Spleen (tissue), 11 donors: ENCODE measurements around the gene TNPO3. TPM values are rescaled to one million over a fixed set of nuclear protein-coding genes. Genes with fewer than 3 reads are reported as not detected.

Experiments used
- DNase-seq: peaks from one replicate; pipeline ENCODE4 v3.0.0-alpha.2; 2020
- H3K27ac ChIP-seq, 8 donors: fragments of 200-600 bp; sonication (generic) in 7 of 8; 1 replicate in 4 of 8; 2 replicates in 4 of 8; pipeline versions ENCODE4 v1.5.0 to v1.8.0; 2016 to 2021; ENCODE audit warnings: inconsistent platforms in 4 of 8, mild to moderate bottlenecking in 4 of 8, moderate library complexity in 1 of 8
- H3K27me3 ChIP-seq, 7 donors: fragments of 200-600 bp; sonication (generic) in 6 of 7; replicated peaks in 1 of 7; 1 replicate in 4 of 7; 2 replicates in 3 of 7; pipeline versions ENCODE4 v1.5.0 to v1.8.0; 2016 to 2021; ENCODE audit warnings: inconsistent platforms in 3 of 7, mild to moderate bottlenecking in 1 of 7
- H3K36me3 ChIP-seq, 6 donors: fragments of 200-600 bp; sonication (generic) in 5 of 6; 1 replicate in 4 of 6; 2 replicates in 2 of 6; pipeline versions ENCODE4 v1.5.0 to v1.8.0; 2016 to 2021; ENCODE audit warnings: inconsistent platforms in 2 of 6
- H3K4me1 ChIP-seq, 6 donors: fragments of 200-600 bp; sonication (generic) in 5 of 6; 1 replicate in 3 of 6; 2 replicates in 3 of 6; pipeline versions ENCODE4 v1.5.0 to v1.8.0; 2016 to 2021; ENCODE audit warnings: inconsistent platforms in 3 of 6
- H3K4me3 ChIP-seq, 8 donors: fragments of 200-600 bp; sonication (generic) in 7 of 8; 1 replicate in 4 of 8; 2 replicates in 4 of 8; pipeline versions ENCODE4 v1.5.0 to v1.8.0; 2016 to 2021; ENCODE audit warnings: inconsistent platforms in 4 of 8, mild to moderate bottlenecking in 4 of 8, moderate library complexity in 2 of 8
- H3K9me3 ChIP-seq, 8 donors: fragments of 200-600 bp; sonication (generic) in 7 of 8; 1 replicate in 4 of 8; 2 replicates in 4 of 8; pipeline versions ENCODE4 v1.5.0 to v1.8.0; 2016 to 2021; ENCODE audit warnings: inconsistent platforms in 4 of 8
- POLR2A ChIP-seq, 3 donors: fragments of 450-650 bp; IDR thresholded peaks; one replicate each; pipeline ENCODE4 v1.5.1; 2017; ENCODE audit warnings: antibody characterized with exemption in 3 of 3, mild to moderate bottlenecking in 1 of 3
- POLR2AphosphoS5 ChIP-seq, 3 donors: sonication (generic); formaldehyde crosslinking; IDR thresholded peaks; one replicate each; pipeline ENCODE4 v1.5.1; 2017; ENCODE audit warnings: antibody characterized with exemption in 3 of 3
- WGBS, 5 donors: extraction: QIAGEN DNeasy Blood & Tissue Kit in 3 of 5; methylation state at CpG; one replicate each; pipeline versions ENCODE4 v1.1.5 to v1.1.7; 2013 to 2018; 5-methylcytosine and 5-hydroxymethylcytosine counted together
- intact Hi-C: fragments of 100-400 bp; cut with DNase I; formaldehyde crosslinking; loops from one replicate; pipeline ENCODE4 v1.15.0; 2023; ENCODE audit warnings: low total_unique reads
- polyA plus RNA-seq, 3 donors: library from polyadenylated mRNA; stranded (reverse); fragments of 200-250 nt; gene quantifications; one replicate each; pipeline ENCODE4 v1.2.1, GENCODE V29; 2013
- total RNA-seq, 7 donors: library from RNA; depleted of rRNA in 3 of 7; stranded (reverse); fragments of >200 nt in 3 of 7; fragmentation: NEBNext Ultra II Directional in 4 of 7; extraction: Animal tissue kit (Norgen Biotek cat#: 25700) in 4 of 7; gene quantifications; one replicate each; pipeline versions ENCODE4 v1.1.0 to v1.2.1, GENCODE V29; 2016 to 2021
- TF ChIP-seq, protein P1 (sequence below), 11 experiments: fragments of 200-600 bp in 7 of 11; fragments of 450-650 bp in 4 of 11; sonication (generic) in 4 of 11; IDR thresholded peaks in 8 of 11; conservative IDR thresholded peaks in 3 of 11; 1 replicate in 7 of 11; 2 replicates in 4 of 11; pipeline versions ENCODE4 v1.4.0 to v1.8.0; 2016 to 2021; ENCODE audit warnings: antibody characterized with exemption in 11 of 11, inconsistent platforms in 4 of 11, mild to moderate bottlenecking in 1 of 11
- donor health status: healthy with polysubstance abuse.
- donor health status: DM: no; HTN: no; CAD: no; lungs with moderate emphysema.
- donor health status: DM: no; HTN: no; CAD: no.
- donor health status: Bipolar disorder and iron deficiency.
- donor health status: healthy.
- donor health status: DM: no; HTN: no; CAD: no.
- donor health status: DM: yes; HTN: yes; CAD: no.

Gene TNPO3
- total and polyA plus RNA-seq, 10 donors = 11.2 to 49.0 (median 35.1) TPM

DNA sequence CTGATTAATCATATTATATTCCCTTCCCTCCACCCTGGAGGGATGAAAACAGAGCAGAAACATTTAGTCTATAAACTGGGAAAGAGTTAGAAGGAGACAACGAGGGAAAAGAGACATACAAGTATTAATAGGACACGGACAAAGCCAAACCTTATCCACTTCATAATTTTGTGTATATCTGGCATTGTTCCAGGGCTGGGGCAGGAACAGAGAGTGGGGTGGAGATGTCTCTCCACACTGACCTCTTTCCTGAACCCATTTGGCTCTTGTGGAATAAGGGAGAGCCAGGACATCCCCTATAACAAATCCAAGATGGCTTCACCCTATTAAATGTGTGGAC lies 45.9 kb upstream of the TNPO3 start:
- Histone ChIP-seq H3K4me3 (no peak overlapping the region), H3K27ac (no peak overlapping the region), H3K9me3 (no peaks in the 10 kb centered on the region), H3K4me1 (peaks cover 0 to 2% (median under 1%) of the 10 kb centered on the region in 6 donors), H3K36me3 (no peaks in the 10 kb centered on the region), H3K27me3 (no peaks in the 10 kb centered on the region)
- WGBS, 5 donors = 50 to 75% (median 68%) methylated on average over 2 of the region's 2 CpGs
- DNase-seq = no peak
- TF ChIP-seq, protein P1, sequence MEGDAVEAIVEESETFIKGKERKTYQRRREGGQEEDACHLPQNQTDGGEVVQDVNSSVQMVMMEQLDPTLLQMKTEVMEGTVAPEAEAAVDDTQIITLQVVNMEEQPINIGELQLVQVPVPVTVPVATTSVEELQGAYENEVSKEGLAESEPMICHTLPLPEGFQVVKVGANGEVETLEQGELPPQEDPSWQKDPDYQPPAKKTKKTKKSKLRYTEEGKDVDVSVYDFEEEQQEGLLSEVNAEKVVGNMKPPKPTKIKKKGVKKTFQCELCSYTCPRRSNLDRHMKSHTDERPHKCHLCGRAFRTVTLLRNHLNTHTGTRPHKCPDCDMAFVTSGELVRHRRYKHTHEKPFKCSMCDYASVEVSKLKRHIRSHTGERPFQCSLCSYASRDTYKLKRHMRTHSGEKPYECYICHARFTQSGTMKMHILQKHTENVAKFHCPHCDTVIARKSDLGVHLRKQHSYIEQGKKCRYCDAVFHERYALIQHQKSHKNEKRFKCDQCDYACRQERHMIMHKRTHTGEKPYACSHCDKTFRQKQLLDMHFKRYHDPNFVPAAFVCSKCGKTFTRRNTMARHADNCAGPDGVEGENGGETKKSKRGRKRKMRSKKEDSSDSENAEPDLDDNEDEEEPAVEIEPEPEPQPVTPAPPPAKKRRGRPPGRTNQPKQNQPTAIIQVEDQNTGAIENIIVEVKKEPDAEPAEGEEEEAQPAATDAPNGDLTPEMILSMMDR (IDR thresholded peaks at IDR 0.05 in 8 of 11, conservative IDR thresholded peaks at IDR 0.05 in 3 of 11) = no peak
- TF ChIP-seq POLR2AphosphoS5 (IDR thresholded peaks at IDR 0.05) = no peak
- TF ChIP-seq POLR2A (IDR thresholded peaks at IDR 0.05) = no peak
- intact Hi-C loops = no loop called here

DNA sequence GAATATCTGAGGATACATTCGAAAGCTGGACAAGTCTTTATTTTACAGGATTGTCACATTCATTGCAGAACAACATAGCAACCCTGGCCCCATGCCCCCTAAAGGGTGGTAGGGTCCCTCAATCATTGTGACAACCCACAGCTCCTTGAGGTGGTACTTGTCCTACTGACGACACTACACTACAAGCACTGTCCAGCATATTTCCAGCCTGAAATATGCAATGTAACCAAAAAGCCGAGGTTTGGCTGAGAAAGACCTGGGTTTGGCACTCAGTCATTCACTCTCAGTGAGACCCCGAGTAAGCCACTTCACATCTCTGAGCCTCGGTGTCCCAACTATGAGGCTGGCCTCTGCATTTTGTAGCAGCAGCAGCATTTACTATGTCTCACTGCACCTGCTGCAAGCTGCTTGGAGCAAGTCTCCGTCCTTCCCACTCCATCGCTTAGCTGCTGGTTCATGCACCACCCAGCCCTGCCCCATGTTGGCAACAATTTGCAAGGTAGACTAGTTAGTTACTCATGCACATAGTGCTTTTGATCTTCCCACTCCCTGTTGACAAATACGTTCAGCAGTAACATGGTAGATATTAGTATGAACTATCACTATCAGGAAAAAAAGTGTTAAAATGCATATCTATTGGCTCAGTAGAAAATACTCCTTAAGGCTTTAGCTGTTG lies 43.6 kb upstream of the TNPO3 start:
- Histone ChIP-seq H3K27ac (no peak overlapping the region), H3K9me3 (no peaks in the 10 kb centered on the region), H3K4me1 (peaks cover 0 to 15% (median 8%) of the 10 kb centered on the region in 6 donors), H3K27me3 (no peaks in the 10 kb centered on the region), H3K4me3 (no peak overlapping the region), H3K36me3 (no peaks in the 10 kb centered on the region)
- TF ChIP-seq POLR2AphosphoS5 (IDR thresholded peaks at IDR 0.05) (no peak), POLR2A (IDR thresholded peaks at IDR 0.05) (no peak)
- TF ChIP-seq, protein P1 (IDR thresholded peaks at IDR 0.05 in 8 of 11, conservative IDR thresholded peaks at IDR 0.05 in 3 of 11) = no peak
- no peak for DNase-seq
- 64 to 89% (median 74%) methylated on average over 8 of the region's 8 CpGs for WGBS, 5 donors
- intact Hi-C loops = no loop called here

DNA sequence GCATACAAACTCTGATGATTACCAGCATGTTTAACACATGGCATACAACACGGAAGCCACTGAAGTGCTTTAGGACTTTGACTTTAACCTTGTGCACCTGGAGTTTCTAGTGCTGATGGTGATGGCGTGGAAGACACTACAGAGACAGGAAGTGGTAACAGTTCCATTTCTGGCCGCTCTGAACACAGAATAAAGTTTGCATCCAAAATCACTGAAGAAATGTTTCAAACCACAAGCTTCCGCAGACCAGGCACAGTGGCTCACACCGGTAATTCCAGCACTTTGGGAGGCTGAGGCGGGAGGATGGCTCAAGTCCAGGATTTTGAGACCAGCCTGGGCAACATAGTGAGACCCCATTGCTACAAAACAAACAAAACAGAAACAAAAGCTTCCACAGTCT lies 40.3 kb upstream of the TNPO3 start:
- intact Hi-C loops = no loop called here

DNA sequence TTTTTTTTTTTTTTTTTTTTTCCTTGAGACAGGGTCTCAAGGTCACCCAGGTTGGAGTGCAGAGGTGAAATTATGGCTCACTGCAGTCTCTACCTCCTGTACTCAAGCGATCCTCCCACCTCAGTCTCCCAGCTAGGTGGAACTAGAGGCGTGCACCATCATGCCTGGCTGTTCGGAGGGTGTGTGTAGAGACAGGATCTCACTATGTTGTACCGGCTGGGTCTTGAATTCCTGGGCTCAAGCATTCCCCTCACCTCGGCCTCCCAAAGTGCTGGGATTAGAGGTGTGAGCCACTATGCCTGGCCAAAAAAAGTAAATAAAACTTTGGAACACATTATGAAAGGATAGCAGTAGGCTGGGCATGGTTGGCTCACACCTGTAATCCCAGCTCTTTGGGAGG lies 39.6 kb upstream of the TNPO3 start:
- Histone ChIP-seq H3K4me3 (no peak overlapping the region), H3K9me3 (no peaks in the 10 kb centered on the region), H3K4me1 (peaks cover 0 to 42% (median 23%) of the 10 kb centered on the region in 6 donors), H3K27me3 (no peaks in the 10 kb centered on the region), H3K27ac (peak overlapping the region in 4 of 8 donors; percentile 62 to 75 (median 72)), H3K36me3 (no peaks in the 10 kb centered on the region)
- DNase-seq = no peak
- TF ChIP-seq POLR2A (IDR thresholded peaks at IDR 0.05) (no peak), POLR2AphosphoS5 (IDR thresholded peaks at IDR 0.05) (no peak)
- TF ChIP-seq, protein P1 (IDR thresholded peaks at IDR 0.05 in 8 of 11, conservative IDR thresholded peaks at IDR 0.05 in 3 of 11) = no peak
- 89 to 96% (median 93%) methylated on average over 5 of the region's 5 CpGs for WGBS, 5 donors
- intact Hi-C loops = loop anchor here (5.0 kb wide), 1 partner anchor 192 kb away; no protein-coding TSS in a partner anchor

More for the DNA sequence above, 40.3 kb upstream of the TNPO3 start:
- TF ChIP-seq, protein P1 (IDR thresholded peaks at IDR 0.05 in 8 of 11, conservative IDR thresholded peaks at IDR 0.05 in 3 of 11) = peak in 2 of 11 experiments; percentile 15 to 19
- TF ChIP-seq POLR2A (IDR thresholded peaks at IDR 0.05) = no peak
- TF ChIP-seq POLR2AphosphoS5 (IDR thresholded peaks at IDR 0.05) = peak in 1 of 3 donors; percentile 32
- WGBS, 5 donors = 15 to 30% (median 24%) methylated on average over 6 of the region's 6 CpGs
- Histone ChIP-seq H3K4me3 (no peak overlapping the region), H3K9me3 (no peaks in the 10 kb centered on the region), H3K27ac (peak overlapping the region in 5 of 8 donors; percentile 13 to 75 (median 71)), H3K27me3 (no peaks in the 10 kb centered on the region), H3K4me1 (peaks cover 0 to 34% (median 17%) of the 10 kb centered on the region in 6 donors), H3K36me3 (no peaks in the 10 kb centered on the region)
- DNase-seq = no peak
